Gastrocnemius medialis (tissue), 4 donors: ENCODE data around the gene TBC1D30.

Source experiments
- CTCF ChIP-seq, 5 experiments: fragments of 450-650 bp in 3 of 5; fragments of 200-600 bp in 2 of 5; sonication (generic) in 2 of 5; IDR thresholded peaks in 4 of 5; conservative IDR thresholded peaks in 1 of 5; 1 replicate in 4 of 5; 2 replicates in 1 of 5; pipeline ENCODE4 v1.5.1; 2016 to 2019; ENCODE audit warnings: antibody characterized with exemption in 5 of 5, mild to moderate bottlenecking in 3 of 5, moderate library complexity in 3 of 5
- POLR2A ChIP-seq, 2 donors: fragments of 450-650 bp; IDR thresholded peaks; one replicate each; pipeline ENCODE4 v1.6.1; 2017; ENCODE audit warnings: antibody characterized with exemption in 2 of 2, mild to moderate bottlenecking in 2 of 2, moderate library complexity in 2 of 2

- no peak for TF ChIP-seq CTCF (IDR thresholded peaks at IDR 0.05 in 4 of 5, conservative IDR thresholded peaks at IDR 0.05 in 1 of 5)
- TF ChIP-seq POLR2A (IDR thresholded peaks at IDR 0.05) = no peak
Observed at GRCh38 chr12:64794305-64794704, 30.1 kb upstream of the TBC1D30 start.
